GDM1 (cell line): ENCODE data around the gene FADD.

Experiments used
- DNase-seq: peaks from one replicate; lab custom pipeline; 2025; lab: John Stamatoyannopoulos, UW

The FADD gene

GRCh38 chr11:70202920-70203750 lies at the start of gene FADD:
TSS of gene FADD (plus strand) at chr11:70203296. CDS start at chr11:70203460, 164 bp downstream.
- DNase-seq, result peak; percentile 89

- DNase-seq, result no peak
These were observed 47.7 kb upstream of the FADD start for GRCh38 chr11:70155386-70155785.

- DNase-seq, result no peak
These were observed 46.6 kb upstream of the FADD start for GRCh38 chr11:70156291-70157037.

GRCh38 chr11:70158201-70158600 lies 44.9 kb upstream of the FADD start:
- no peak for DNase-seq

GRCh38 chr11:70158757-70159389 lies 44.2 kb upstream of the FADD start:
- DNase-seq, result no peak

- no peak for DNase-seq
These were observed 43.2 kb upstream of the FADD start for GRCh38 chr11:70159627-70160570.

- DNase-seq, result no peak
These were observed 42.0 kb upstream of the FADD start for GRCh38 chr11:70161043-70161625.

- DNase-seq, result no peak
These were observed 38.4 kb upstream of the FADD start for GRCh38 chr11:70164705-70165104.

GRCh38 chr11:70167120-70167519 lies 36.0 kb upstream of the FADD start:
- DNase-seq, result no peak

GRCh38 chr11:70167723-70168404 lies 35.2 kb upstream of the FADD start:
- no peak for DNase-seq

- DNase-seq, result no peak
These were observed 34.7 kb upstream of the FADD start for GRCh38 chr11:70168405-70168754.

GRCh38 chr11:70169127-70169526 lies 34.0 kb upstream of the FADD start:
- no peak for DNase-seq

- no peak for DNase-seq
These were observed 33.5 kb upstream of the FADD start for GRCh38 chr11:70169632-70170031.

- DNase-seq, result no peak
These were observed 32.4 kb upstream of the FADD start for GRCh38 chr11:70170596-70171210.

- DNase-seq, result no peak
These were observed 30.1 kb upstream of the FADD start for GRCh38 chr11:70173018-70173417.

- no peak for DNase-seq
These were observed 28.4 kb upstream of the FADD start for GRCh38 chr11:70174547-70175235.

- DNase-seq, result no peak
These were observed 27.8 kb upstream of the FADD start for GRCh38 chr11:70175236-70175698.

GRCh38 chr11:70176940-70177689 lies 26.0 kb upstream of the FADD start:
- peak; percentile 28 for DNase-seq

GRCh38 chr11:70180906-70181305 lies 22.2 kb upstream of the FADD start:
- no peak for DNase-seq
